Measurements from ENCODE around the gene TRIML1.

DNA sequence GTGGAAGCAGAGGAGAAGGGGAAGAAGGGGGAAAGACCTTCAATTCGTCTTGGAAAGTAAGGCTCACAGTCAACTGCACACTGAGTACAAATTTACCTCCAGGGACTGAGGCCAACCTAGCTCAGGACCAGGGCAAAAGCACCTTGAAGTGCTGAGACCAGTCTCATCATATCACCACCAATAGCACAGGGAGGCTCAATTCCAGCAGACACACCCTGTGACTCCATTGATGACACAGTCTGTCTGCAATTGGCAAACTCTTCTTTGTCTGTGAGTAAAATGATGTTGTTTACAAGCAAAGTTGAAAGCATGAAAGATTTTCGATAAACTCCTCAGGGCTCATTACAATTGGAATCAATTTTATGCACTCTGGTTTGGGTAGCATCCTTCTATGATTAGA is 32.3 kb downstream of the TRIML1 start:
- TF ChIP-seq YY1 (IDR thresholded peaks at IDR 0.05; ENCODE audit: low read depth) = no peak
- no peak for TF ChIP-seq EGR1 (IDR thresholded peaks at IDR 0.05)
- TF ChIP-seq, protein P1, sequence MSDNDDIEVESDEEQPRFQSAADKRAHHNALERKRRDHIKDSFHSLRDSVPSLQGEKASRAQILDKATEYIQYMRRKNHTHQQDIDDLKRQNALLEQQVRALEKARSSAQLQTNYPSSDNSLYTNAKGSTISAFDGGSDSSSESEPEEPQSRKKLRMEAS (IDR thresholded peaks at IDR 0.05) = no peak
- TF ChIP-seq EP300 (IDR thresholded peaks at IDR 0.05; ENCODE audit: borderline replicate concordance) = no peak
- no peak for TF ChIP-seq NFIC (IDR thresholded peaks at IDR 0.05)
- TF ChIP-seq CEBPB (IDR thresholded peaks at IDR 0.05) = no peak
- no peak for TF ChIP-seq RAD21 (IDR thresholded peaks at IDR 0.05; ENCODE audit: low read depth)
- TF ChIP-seq, protein P2, sequence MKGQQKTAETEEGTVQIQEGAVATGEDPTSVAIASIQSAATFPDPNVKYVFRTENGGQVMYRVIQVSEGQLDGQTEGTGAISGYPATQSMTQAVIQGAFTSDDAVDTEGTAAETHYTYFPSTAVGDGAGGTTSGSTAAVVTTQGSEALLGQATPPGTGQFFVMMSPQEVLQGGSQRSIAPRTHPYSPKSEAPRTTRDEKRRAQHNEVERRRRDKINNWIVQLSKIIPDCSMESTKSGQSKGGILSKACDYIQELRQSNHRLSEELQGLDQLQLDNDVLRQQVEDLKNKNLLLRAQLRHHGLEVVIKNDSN (IDR thresholded peaks at IDR 0.05) = no peak
- no peak for TF ChIP-seq ZBTB7A (IDR thresholded peaks at IDR 0.05; ENCODE audit: low read depth)
- TF ChIP-seq, protein P3, sequence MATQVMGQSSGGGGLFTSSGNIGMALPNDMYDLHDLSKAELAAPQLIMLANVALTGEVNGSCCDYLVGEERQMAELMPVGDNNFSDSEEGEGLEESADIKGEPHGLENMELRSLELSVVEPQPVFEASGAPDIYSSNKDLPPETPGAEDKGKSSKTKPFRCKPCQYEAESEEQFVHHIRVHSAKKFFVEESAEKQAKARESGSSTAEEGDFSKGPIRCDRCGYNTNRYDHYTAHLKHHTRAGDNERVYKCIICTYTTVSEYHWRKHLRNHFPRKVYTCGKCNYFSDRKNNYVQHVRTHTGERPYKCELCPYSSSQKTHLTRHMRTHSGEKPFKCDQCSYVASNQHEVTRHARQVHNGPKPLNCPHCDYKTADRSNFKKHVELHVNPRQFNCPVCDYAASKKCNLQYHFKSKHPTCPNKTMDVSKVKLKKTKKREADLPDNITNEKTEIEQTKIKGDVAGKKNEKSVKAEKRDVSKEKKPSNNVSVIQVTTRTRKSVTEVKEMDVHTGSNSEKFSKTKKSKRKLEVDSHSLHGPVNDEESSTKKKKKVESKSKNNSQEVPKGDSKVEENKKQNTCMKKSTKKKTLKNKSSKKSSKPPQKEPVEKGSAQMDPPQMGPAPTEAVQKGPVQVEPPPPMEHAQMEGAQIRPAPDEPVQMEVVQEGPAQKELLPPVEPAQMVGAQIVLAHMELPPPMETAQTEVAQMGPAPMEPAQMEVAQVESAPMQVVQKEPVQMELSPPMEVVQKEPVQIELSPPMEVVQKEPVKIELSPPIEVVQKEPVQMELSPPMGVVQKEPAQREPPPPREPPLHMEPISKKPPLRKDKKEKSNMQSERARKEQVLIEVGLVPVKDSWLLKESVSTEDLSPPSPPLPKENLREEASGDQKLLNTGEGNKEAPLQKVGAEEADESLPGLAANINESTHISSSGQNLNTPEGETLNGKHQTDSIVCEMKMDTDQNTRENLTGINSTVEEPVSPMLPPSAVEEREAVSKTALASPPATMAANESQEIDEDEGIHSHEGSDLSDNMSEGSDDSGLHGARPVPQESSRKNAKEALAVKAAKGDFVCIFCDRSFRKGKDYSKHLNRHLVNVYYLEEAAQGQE (IDR thresholded peaks at IDR 0.05; ENCODE audit: low read depth) = no peak
- TF ChIP-seq TAF1 (IDR thresholded peaks at IDR 0.05; ENCODE audit: low read depth) = no peak
